Body of pancreas (tissue), 4 donors: Measurements from ENCODE around the gene HBG2.

Experiments used
- CTCF ChIP-seq, 7 experiments: fragments of 450-650 bp in 4 of 7; fragments of 200-600 bp in 3 of 7; sonication (generic) in 3 of 7; IDR thresholded peaks; one replicate each; pipeline ENCODE4 v1.5.1; 2016 to 2019; ENCODE audit warnings: antibody characterized with exemption in 7 of 7
- POLR2A ChIP-seq, 3 donors: fragments of 450-650 bp; IDR thresholded peaks; one replicate each; pipeline ENCODE4 v1.6.1; 2016; ENCODE audit warnings: antibody characterized with exemption in 3 of 3, mild to moderate bottlenecking in 2 of 3

GRCh38 chr11:5231111-5231510 lies 23.5 kb downstream of the HBG2 start:
- TF ChIP-seq CTCF (IDR thresholded peaks at IDR 0.05) (no peak), POLR2A (IDR thresholded peaks at IDR 0.05) (no peak)
